Nephron (organoid): ENCODE results near the gene REL.

Source experiments
- H3K27ac Mint-ChIP-seq, 3 experiments: 2 replicates each; pipeline ENCODE4 v1.8.0; 2020; ENCODE audit warnings: mixed read lengths in 3 of 3, mild to moderate bottlenecking in 2 of 3, moderate library complexity in 1 of 3
- H3K27me3 Mint-ChIP-seq: 2 replicates; pipeline ENCODE4 v1.8.0; 2021; ENCODE audit warnings: low read depth, mild to moderate bottlenecking, moderate library complexity, mixed read lengths
- H3K36me3 Mint-ChIP-seq: 2 replicates; pipeline ENCODE4 v1.8.0; 2020; ENCODE audit warnings: low read depth, mixed read lengths
- H3K4me1 Mint-ChIP-seq: 2 replicates; pipeline ENCODE4 v1.8.0; 2020; ENCODE audit warnings: mixed read lengths
- H3K4me3 Mint-ChIP-seq, 3 experiments: 2 replicates each; pipeline ENCODE4 v1.8.0; 2020; ENCODE audit warnings: mild to moderate bottlenecking in 3 of 3, mixed read lengths in 3 of 3, moderate library complexity in 2 of 3
- H3K9me3 Mint-ChIP-seq: 2 replicates; pipeline ENCODE4 v1.8.0; 2020; ENCODE audit warnings: mixed read lengths
- TF ChIP-seq, protein P1 (sequence below), 3 experiments: fragments of 200-600 bp; sonication (generic); IDR thresholded peaks; one replicate each; pipeline ENCODE4 v1.5.0; 2021; ENCODE audit warnings: antibody characterized with exemption in 3 of 3; ENCODE audit not compliant: unreplicated experiment in 3 of 3

REL gene

DNA sequence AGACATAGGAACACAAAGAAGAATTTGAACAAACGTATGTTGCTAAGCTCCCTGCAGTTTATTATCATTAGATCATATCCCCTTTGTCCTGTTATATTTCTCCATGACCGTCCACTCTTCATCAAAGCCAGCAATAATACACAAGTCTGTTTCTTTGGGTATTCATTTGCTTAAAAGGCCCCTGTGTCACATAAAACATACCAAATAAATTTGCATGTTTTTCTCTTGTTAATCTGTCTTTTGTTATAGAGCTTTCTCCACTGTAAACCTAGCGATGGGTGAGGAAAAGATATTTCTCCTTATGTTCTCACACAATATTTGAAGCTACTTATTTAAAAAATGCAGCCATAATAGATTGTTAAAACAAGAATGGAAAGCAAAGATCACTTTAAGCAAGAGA, 42.9 kb upstream of the REL start:
- TF ChIP-seq, protein P1, sequence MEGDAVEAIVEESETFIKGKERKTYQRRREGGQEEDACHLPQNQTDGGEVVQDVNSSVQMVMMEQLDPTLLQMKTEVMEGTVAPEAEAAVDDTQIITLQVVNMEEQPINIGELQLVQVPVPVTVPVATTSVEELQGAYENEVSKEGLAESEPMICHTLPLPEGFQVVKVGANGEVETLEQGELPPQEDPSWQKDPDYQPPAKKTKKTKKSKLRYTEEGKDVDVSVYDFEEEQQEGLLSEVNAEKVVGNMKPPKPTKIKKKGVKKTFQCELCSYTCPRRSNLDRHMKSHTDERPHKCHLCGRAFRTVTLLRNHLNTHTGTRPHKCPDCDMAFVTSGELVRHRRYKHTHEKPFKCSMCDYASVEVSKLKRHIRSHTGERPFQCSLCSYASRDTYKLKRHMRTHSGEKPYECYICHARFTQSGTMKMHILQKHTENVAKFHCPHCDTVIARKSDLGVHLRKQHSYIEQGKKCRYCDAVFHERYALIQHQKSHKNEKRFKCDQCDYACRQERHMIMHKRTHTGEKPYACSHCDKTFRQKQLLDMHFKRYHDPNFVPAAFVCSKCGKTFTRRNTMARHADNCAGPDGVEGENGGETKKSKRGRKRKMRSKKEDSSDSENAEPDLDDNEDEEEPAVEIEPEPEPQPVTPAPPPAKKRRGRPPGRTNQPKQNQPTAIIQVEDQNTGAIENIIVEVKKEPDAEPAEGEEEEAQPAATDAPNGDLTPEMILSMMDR (IDR thresholded peaks at IDR 0.05; ENCODE audit: unreplicated experiment in 3 of 3): no peak

DNA sequence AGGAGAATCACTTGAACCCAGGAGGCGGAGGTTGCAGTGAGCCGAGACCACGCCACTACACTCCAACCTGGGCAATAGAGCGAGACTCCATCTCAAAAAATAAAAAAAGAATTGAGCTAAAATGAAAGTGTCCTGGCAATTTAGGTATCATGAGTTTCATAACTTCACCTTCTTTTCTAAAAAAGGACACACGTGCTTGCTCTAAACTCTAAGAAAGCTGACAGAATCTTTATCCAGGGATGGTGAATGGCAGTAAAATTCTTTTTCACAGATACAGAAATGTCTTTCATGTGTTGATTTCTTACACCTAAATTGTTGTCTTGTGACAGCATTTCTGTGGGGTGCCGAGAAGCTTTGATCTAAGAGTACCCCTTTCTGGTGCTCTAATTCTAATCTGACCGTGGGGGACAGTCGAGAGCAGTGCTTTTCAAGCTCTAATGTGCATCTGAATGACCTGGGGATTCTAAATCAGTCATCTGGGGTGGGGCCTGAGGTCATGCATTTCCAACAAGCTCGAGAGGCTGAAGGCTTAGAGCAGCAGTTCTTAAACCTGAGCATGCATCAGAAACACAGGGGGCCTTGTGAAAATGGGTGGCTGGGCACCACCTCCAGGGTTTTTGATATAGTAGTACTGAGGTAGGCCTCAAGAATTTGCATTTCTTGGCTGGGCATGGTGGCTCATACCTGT, 42.1 kb upstream of the REL start:
- Mint-ChIP-seq H3K4me3 (no peak overlapping the region), H3K27me3 (no peaks in the 10 kb centered on the region), H3K4me1 (no peaks in the 10 kb centered on the region), H3K9me3 (no peaks in the 10 kb centered on the region), H3K27ac (no peak overlapping the region), H3K36me3 (no peaks in the 10 kb centered on the region)
- TF ChIP-seq, protein P1 (IDR thresholded peaks at IDR 0.05; ENCODE audit: unreplicated experiment in 3 of 3): no peak

More for the DNA sequence above, 42.9 kb upstream of the REL start:
- Mint-ChIP-seq H3K9me3 (no peaks in the 10 kb centered on the region), H3K27ac (no peak overlapping the region), H3K4me1 (no peaks in the 10 kb centered on the region), H3K4me3 (no peak overlapping the region), H3K27me3 (no peaks in the 10 kb centered on the region), H3K36me3 (no peaks in the 10 kb centered on the region)

DNA sequence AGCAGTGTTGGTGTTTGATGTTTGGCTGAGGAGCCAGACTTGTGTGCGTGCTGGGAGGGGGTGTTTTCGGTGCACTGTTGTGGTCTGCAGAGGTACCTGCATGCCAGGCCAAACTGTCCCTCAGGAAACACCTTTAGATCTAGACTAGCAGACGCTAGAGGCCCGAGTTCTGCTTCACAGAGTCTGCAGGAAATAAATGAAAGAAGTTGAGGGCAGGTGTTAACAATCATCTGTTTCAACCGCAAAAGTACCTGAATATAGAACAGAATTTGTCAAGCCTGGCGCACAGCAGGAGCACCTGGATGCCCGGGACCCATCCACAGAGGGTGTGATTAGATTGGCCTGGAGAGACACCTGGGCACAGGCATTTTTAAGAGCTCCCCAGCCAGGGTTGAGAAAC, 40.5 kb upstream of the REL start:
- Mint-ChIP-seq H3K9me3 (no peaks in the 10 kb centered on the region), H3K4me1 (no peaks in the 10 kb centered on the region), H3K27me3 (no peaks in the 10 kb centered on the region), H3K4me3 (no peak overlapping the region), H3K27ac (no peak overlapping the region), H3K36me3 (no peaks in the 10 kb centered on the region)
- TF ChIP-seq, protein P1 (IDR thresholded peaks at IDR 0.05; ENCODE audit: unreplicated experiment in 3 of 3): no peak

DNA sequence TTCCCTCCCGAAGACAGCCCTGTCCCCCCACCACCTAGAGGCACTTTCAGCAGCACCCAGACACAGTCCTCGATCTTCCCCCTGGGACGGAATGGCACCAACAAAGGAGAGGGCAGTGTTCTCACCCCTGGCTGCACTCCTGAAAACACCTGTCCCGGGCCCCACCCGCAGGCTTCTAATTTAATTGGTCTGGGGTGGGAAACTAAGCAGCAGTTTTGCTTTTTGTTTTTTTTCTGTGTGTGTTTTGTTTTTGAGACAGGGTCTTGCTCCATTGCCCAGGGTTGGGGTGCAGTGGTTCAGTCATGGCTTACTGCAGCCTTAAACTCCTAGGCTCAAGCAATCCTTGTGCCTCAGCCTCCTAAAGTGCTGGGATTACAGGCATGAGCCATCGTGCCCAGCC, 38.4 kb upstream of the REL start:
- Mint-ChIP-seq H3K4me1 (no peaks in the 10 kb centered on the region), H3K9me3 (peaks cover 4% of the 10 kb centered on the region), H3K4me3 (no peak overlapping the region), H3K27ac (no peak overlapping the region), H3K36me3 (no peaks in the 10 kb centered on the region), H3K27me3 (no peaks in the 10 kb centered on the region)
- TF ChIP-seq, protein P1 (IDR thresholded peaks at IDR 0.05; ENCODE audit: unreplicated experiment in 3 of 3): no peak

GRCh38 chr2:60844105-60844504, 37.3 kb upstream of the REL start:
- H3K27ac Mint-ChIP-seq: no peak overlapping the region
- H3K36me3 Mint-ChIP-seq: no peaks in the 10 kb centered on the region
- no peaks in the 10 kb centered on the region for H3K27me3 Mint-ChIP-seq
- no peak overlapping the region for H3K4me3 Mint-ChIP-seq
- peaks cover 4% of the 10 kb centered on the region for H3K9me3 Mint-ChIP-seq
- TF ChIP-seq, protein P1 (IDR thresholded peaks at IDR 0.05; ENCODE audit: unreplicated experiment in 3 of 3): no peak
- H3K4me1 Mint-ChIP-seq: no peaks in the 10 kb centered on the region

DNA sequence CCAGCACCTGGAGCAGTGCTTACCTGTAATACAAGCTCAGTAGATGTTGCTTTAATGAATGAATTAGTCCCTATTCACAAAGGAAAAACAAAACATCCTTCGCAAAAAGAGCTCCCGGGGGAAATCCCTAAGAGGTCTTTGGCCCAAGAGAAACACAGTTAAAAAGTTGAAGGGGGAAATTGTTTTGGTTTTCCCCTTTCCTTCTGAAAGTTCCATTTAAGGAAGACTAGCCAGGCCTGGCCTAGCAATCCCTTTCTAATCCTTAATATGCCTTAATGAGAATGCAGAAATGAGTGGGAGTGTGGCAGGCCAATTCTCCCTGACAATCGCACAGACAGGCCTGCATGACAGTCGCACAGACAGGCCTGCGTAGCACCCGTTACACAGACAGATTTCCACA, 33.5 kb upstream of the REL start:
- TF ChIP-seq, protein P1 (IDR thresholded peaks at IDR 0.05; ENCODE audit: unreplicated experiment in 3 of 3): no peak
- H3K36me3 Mint-ChIP-seq: no peaks in the 10 kb centered on the region
- H3K27ac Mint-ChIP-seq: peak overlapping the region; percentile 16 to 76 (median 72)
- no peak overlapping the region for H3K4me3 Mint-ChIP-seq
- H3K4me1 Mint-ChIP-seq: no peaks in the 10 kb centered on the region
- H3K27me3 Mint-ChIP-seq: no peaks in the 10 kb centered on the region
- peaks cover 4% of the 10 kb centered on the region for H3K9me3 Mint-ChIP-seq
